ENCODE measurements around the gene HGF.
"Not testable (repeated sequence)": the region's sequence is repeated elsewhere in the genome, so short reads cannot be mapped to it uniquely, and the experiment has no call there.

Gene HGF

DNA sequence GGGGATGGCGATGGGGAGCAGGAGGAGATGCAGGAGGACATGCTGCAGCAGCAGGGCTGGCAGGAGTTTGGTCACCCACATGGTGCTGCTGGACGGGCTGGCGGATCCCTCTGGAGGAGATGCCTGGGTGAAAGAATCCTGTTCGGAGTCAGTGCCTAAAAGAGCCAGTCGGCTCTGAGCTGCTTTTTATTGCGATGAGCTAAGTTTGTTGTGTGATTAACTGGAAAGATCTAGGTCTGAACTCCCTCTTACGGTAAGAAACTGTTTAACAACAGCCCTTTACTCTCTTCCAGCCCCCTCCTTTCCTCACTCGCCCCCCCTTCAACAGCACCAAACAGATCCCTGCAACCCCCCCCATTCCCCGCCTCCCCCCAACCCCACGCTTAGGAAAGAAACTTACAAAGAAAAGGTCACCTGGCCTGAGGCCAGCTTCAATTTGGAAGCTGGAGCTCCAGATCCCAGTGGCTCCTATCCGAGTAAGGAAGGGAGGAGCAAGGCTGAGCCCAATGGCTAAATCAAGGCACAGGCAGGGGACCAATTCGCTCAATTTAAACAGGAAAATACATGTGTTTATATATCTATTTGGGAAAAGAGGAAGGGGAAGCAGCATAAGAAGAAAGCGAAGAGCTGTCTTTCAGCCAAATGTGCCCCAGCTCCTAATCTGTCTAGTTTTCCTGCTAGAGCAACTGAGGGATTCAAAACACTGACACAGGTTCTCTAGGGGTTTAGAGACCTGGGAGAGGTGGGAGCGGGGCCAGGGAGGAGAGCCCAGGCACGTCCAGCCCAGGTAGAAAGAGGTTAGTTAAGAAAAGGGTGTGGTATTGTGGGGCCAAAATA lies at the start of gene HGF:
Gene HGF (minus strand): TSS at position 157 of the 837 bp plus-strand sequence. CDS start 76 bp downstream, at position 81.
- Histone ChIP-seq H3K4me1 (ENCODE audit: control insufficient read depth, low read depth, low read length) (peaks cover 11% of the 10 kb centered on the region), H3K27ac (ENCODE audit: low read length) (no peak within 1 kb of the TSS), H3K4me3 (ENCODE audit: low read length) (no peak within 1 kb of the TSS)

GRCh38 chr7:81816312-81816711 lies 46.5 kb upstream of the HGF start:
- no peaks in the 10 kb centered on the region for H3K9me3 ChIP-seq (ENCODE audit: control insufficient read depth, low read depth, low read length)
- no peak overlapping the region for H3K9ac ChIP-seq (ENCODE audit: low read length)
- no peaks in the 10 kb centered on the region for H3K4me1 ChIP-seq (ENCODE audit: control insufficient read depth, low read depth, low read length)
- H3K36me3 ChIP-seq (ENCODE audit: control insufficient read depth, low read depth, low read length), result no peaks in the 10 kb centered on the region
- H3K4me3 ChIP-seq (ENCODE audit: low read length), result no peak overlapping the region
- no peak overlapping the region for H3K27ac ChIP-seq (ENCODE audit: low read length)
- H3K27me3 ChIP-seq (ENCODE audit: control insufficient read depth, insufficient read depth, low read length), result no peaks in the 10 kb centered on the region

More for the DNA sequence above, at the start of gene HGF:
- no peak within 1 kb of the TSS for H3K9ac ChIP-seq (ENCODE audit: low read length)
- no peaks in the 10 kb centered on the region for H3K27me3 ChIP-seq (ENCODE audit: control insufficient read depth, insufficient read depth, low read length)
- no peaks in the 10 kb centered on the region for H3K9me3 ChIP-seq (ENCODE audit: control insufficient read depth, low read depth, low read length)
- no peaks in the 10 kb centered on the region for H3K36me3 ChIP-seq (ENCODE audit: control insufficient read depth, low read depth, low read length)

- H3K36me3 ChIP-seq (ENCODE audit: control insufficient read depth, low read depth, low read length); H3K27me3 ChIP-seq (ENCODE audit: control insufficient read depth, insufficient read depth, low read length); H3K27ac ChIP-seq (ENCODE audit: low read length); H3K4me1 ChIP-seq (ENCODE audit: control insufficient read depth, low read depth, low read length); H3K9ac ChIP-seq (ENCODE audit: low read length); H3K4me3 ChIP-seq (ENCODE audit: low read length); H3K9me3 ChIP-seq (ENCODE audit: control insufficient read depth, low read depth, low read length): not testable (repeated sequence)
These were observed 43.1 kb upstream of the HGF start for GRCh38 chr7:81812866-81813476.

DNA sequence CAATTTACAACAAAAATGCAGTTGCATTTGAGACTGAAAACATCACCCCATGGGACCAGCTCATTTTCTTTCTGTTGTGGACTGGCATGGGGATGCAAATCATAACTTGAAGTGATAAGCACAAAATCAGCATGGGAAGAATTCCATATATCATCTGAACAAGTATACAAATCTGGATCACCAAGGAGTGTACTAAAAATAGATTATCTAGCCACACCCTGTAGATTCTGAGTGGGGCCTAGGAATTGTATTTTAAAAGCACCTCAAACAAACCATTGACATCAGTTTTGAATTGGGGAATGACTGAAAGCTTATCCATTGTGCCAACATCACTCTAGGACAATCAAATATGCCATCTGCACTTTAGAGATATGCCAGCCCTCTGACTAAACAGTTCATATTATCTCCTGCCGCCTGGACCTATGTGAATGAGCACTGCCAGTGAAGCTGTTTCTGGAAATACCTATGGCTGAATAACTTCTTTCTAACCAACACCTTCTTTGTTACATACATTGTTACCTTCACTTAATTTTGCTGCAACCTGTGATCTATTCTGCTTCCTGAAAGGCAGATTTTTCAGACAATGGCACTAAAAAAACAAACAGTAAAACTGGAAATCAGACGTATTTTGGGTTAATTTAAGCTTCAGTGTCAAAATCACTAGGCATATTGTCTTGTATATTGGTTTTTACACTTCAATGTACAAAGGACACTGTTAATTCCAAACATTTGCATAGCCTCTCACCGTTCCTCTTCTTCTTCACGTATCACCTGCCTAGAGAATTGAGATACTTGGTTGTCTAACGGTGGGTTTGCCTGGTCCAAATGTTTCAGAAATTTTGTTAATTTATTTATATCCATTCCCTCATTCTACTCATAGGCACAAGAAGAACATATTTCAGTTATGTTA lies 42.4 kb upstream of the HGF start:
- Histone ChIP-seq H3K27ac (ENCODE audit: low read length) (no peak overlapping the region), H3K36me3 (ENCODE audit: control insufficient read depth, low read depth, low read length) (no peaks in the 10 kb centered on the region), H3K4me3 (ENCODE audit: low read length) (no peak overlapping the region), H3K9me3 (ENCODE audit: control insufficient read depth, low read depth, low read length) (no peaks in the 10 kb centered on the region), H3K27me3 (ENCODE audit: control insufficient read depth, insufficient read depth, low read length) (no peaks in the 10 kb centered on the region), H3K4me1 (ENCODE audit: control insufficient read depth, low read depth, low read length) (no peaks in the 10 kb centered on the region), H3K9ac (ENCODE audit: low read length) (no peak overlapping the region)

- H3K27me3 ChIP-seq (ENCODE audit: control insufficient read depth, insufficient read depth, low read length), result no peaks in the 10 kb centered on the region
- H3K27ac ChIP-seq (ENCODE audit: low read length), result no peak overlapping the region
- no peak overlapping the region for H3K9ac ChIP-seq (ENCODE audit: low read length)
- no peak overlapping the region for H3K4me3 ChIP-seq (ENCODE audit: low read length)
- no peaks in the 10 kb centered on the region for H3K4me1 ChIP-seq (ENCODE audit: control insufficient read depth, low read depth, low read length)
- H3K9me3 ChIP-seq (ENCODE audit: control insufficient read depth, low read depth, low read length), result no peaks in the 10 kb centered on the region
- H3K36me3 ChIP-seq (ENCODE audit: control insufficient read depth, low read depth, low read length), result no peaks in the 10 kb centered on the region
These were observed 40.8 kb upstream of the HGF start for GRCh38 chr7:81810476-81811155.

- not testable (repeated sequence) for H3K27ac ChIP-seq (ENCODE audit: low read length); H3K27me3 ChIP-seq (ENCODE audit: control insufficient read depth, insufficient read depth, low read length); H3K36me3 ChIP-seq (ENCODE audit: control insufficient read depth, low read depth, low read length); H3K9me3 ChIP-seq (ENCODE audit: control insufficient read depth, low read depth, low read length); H3K9ac ChIP-seq (ENCODE audit: low read length); H3K4me3 ChIP-seq (ENCODE audit: low read length); H3K4me1 ChIP-seq (ENCODE audit: control insufficient read depth, low read depth, low read length)
These were observed 38.5 kb upstream of the HGF start for GRCh38 chr7:81808310-81808709.

DNA sequence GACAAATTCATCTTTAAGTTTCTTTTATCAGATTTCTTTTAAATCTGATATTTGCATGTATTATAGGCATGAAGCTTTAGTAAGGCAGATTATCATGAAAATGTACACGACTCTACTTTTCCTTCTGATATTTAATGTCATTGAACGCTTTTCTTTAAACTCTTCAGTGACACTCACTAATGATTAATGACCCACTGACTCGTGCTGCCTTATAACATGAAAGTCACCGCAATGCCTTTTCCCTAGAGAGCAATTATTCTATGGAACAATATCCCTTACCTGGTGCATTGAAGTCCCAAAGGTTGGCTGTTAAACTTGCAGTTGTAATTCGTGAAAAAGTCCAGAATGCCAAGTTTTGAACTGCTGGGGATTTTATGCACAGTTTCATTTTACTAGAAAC lies 33.4 kb upstream of the HGF start:
- no peaks in the 10 kb centered on the region for H3K9me3 ChIP-seq (ENCODE audit: control insufficient read depth, low read depth, low read length)
- H3K4me1 ChIP-seq (ENCODE audit: control insufficient read depth, low read depth, low read length), result no peaks in the 10 kb centered on the region
- no peaks in the 10 kb centered on the region for H3K36me3 ChIP-seq (ENCODE audit: control insufficient read depth, low read depth, low read length)
- no peaks in the 10 kb centered on the region for H3K27me3 ChIP-seq (ENCODE audit: control insufficient read depth, insufficient read depth, low read length)
- H3K4me3 ChIP-seq (ENCODE audit: low read length), result no peak overlapping the region
- no peak overlapping the region for H3K27ac ChIP-seq (ENCODE audit: low read length)
- no peak overlapping the region for H3K9ac ChIP-seq (ENCODE audit: low read length)

GRCh38 chr7:81802251-81802650 lies 32.4 kb upstream of the HGF start:
- H3K4me3 ChIP-seq (ENCODE audit: low read length), result no peak overlapping the region
- no peaks in the 10 kb centered on the region for H3K36me3 ChIP-seq (ENCODE audit: control insufficient read depth, low read depth, low read length)
- H3K27ac ChIP-seq (ENCODE audit: low read length), result no peak overlapping the region
- H3K27me3 ChIP-seq (ENCODE audit: control insufficient read depth, insufficient read depth, low read length), result no peaks in the 10 kb centered on the region
- H3K9me3 ChIP-seq (ENCODE audit: control insufficient read depth, low read depth, low read length), result no peaks in the 10 kb centered on the region
- H3K4me1 ChIP-seq (ENCODE audit: control insufficient read depth, low read depth, low read length), result no peaks in the 10 kb centered on the region
- no peak overlapping the region for H3K9ac ChIP-seq (ENCODE audit: low read length)

DNA sequence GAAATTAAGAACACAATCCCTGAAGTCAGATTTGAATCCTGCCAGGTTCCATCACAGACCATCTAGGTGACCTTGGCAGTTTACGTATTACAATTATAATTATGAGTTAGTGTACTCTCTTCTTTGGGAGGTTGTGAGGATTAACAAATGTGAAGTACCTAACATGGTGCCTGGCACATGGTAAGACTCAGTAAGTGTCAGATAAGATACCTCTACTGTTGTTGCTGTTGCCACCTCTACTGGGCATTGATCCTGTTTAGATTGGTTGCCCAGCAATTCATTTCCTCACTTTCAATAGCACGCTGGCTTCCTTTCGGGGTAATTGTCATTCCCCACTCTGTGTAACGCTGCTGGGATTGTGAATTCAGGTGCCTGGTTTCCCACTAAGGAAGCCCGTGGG lies 31.7 kb upstream of the HGF start:
- H3K4me3 ChIP-seq (ENCODE audit: low read length), result no peak overlapping the region
- H3K36me3 ChIP-seq (ENCODE audit: control insufficient read depth, low read depth, low read length), result no peaks in the 10 kb centered on the region
- no peak overlapping the region for H3K27ac ChIP-seq (ENCODE audit: low read length)
- no peaks in the 10 kb centered on the region for H3K4me1 ChIP-seq (ENCODE audit: control insufficient read depth, low read depth, low read length)
- no peak overlapping the region for H3K9ac ChIP-seq (ENCODE audit: low read length)
- H3K9me3 ChIP-seq (ENCODE audit: control insufficient read depth, low read depth, low read length), result no peaks in the 10 kb centered on the region
- H3K27me3 ChIP-seq (ENCODE audit: control insufficient read depth, insufficient read depth, low read length), result no peaks in the 10 kb centered on the region

DNA sequence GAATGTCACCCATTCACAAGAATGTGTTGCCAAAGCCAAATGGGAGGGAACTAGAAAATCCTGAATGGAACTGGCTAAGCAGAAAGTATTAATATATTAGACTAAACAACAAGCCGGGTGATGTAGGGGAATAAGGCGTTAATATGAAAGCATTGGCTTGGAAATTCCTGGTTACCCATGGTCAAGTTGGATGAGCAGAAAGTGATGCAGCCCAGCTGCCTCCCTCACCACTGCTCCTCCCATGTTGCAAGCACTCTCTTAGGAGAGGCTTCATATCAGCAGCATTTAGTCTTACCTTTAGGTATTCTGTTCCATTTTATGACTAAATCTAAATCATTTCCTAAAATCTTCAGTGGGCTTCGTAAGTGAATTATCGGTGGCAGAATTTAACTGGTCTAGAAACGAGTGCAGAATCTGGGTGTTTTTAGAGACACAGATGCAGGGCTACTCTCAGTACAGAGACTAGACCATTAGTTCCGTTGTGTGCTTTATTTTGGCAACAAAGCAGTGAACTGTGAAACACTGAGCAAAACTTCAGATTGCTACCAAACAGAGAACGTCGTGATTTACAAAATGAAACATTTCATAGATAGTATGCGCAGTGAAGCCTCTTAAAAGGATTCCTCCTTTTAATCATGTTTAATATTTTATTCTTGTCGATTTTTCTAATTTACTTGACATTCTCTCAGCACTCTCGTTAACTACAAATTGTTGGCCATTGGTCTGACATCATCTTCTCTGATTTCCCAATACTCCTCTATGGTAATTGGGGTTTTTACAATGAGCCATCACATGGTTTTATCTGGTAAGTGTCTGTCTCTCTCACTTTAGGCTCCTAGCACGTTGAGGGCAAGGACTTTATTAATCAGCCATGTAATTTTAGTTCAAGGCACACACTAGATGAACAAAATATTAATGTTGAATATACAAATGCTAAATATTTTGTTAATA lies 22.0 kb upstream of the HGF start:
- H3K4me3 ChIP-seq (ENCODE audit: low read length), result no peak overlapping the region
- no peak overlapping the region for H3K27ac ChIP-seq (ENCODE audit: low read length)
- no peak overlapping the region for H3K9ac ChIP-seq (ENCODE audit: low read length)
- peaks cover 5% of the 10 kb centered on the region for H3K4me1 ChIP-seq (ENCODE audit: control insufficient read depth, low read depth, low read length)
- H3K9me3 ChIP-seq (ENCODE audit: control insufficient read depth, low read depth, low read length), result no peaks in the 10 kb centered on the region
- H3K27me3 ChIP-seq (ENCODE audit: control insufficient read depth, insufficient read depth, low read length), result no peaks in the 10 kb centered on the region
- H3K36me3 ChIP-seq (ENCODE audit: control insufficient read depth, low read depth, low read length), result no peaks in the 10 kb centered on the region

All from iPS-18a (cell line).